Measurements from ENCODE around the gene INPP5B. TPM values are rescaled to one million over a fixed set of nuclear protein-coding genes. Genes with fewer than 3 reads are reported as not detected.
A peak's percentile ranks its signal among the peaks of the same experiment; 100 is the strongest.

INPP5B gene
- total RNA-seq (2013; cell fraction: nucleolus; rRNA removed) = 129 and 133 TPM in 2 replicates
- total RNA-seq (2014; rRNA removed) = 38.5 and 46.2 TPM in 2 replicates
- 28.8 and 28.9 TPM in 2 replicates for total RNA-seq (2014; rRNA removed; fragmentation: Illumina TruSeq; extraction: Trizol)
- total RNA-seq (2021) = 32.0 and 32.6 TPM in 2 replicates
- 16.3 TPM for polyA plus RNA-seq (2011; ENCODE audit: low read depth)
- polyA plus RNA-seq (2011; rRNA removed) = 45.0 and 54.4 TPM in 2 replicates
- polyA plus RNA-seq (2011; cell fraction: cytosol; rRNA removed) = 43.4 and 43.6 TPM in 2 replicates
- 73.7 and 81.6 TPM in 2 replicates for polyA plus RNA-seq (2011; cell fraction: nucleus; rRNA removed)
- polyA plus RNA-seq (2012) = 17.4 and 21.7 TPM in 2 replicates
- 25.0 and 27.1 TPM in 2 replicates for polyA plus RNA-seq (2014; fragmentation: Illumina TruSeq; extraction: Trizol)
- polyA plus RNA-seq (2014; fragmentation: Nextera tagmentation; extraction: Ambion mirVana) = 10 to 100 TPM; 10.9 to 14.6 TPM
- 27.8 and 29.7 TPM in 2 replicates for polyA plus RNA-seq (2014; rRNA removed)
- 10 to 100 TPM; 18.3 to 22.2 TPM for polyA plus RNA-seq (2016; fragmentation: Nextera tagmentation; extraction: Ambion mirVana)
- polyA minus RNA-seq (2011; rRNA and poly(A)+ RNA removed) = 50.5 and 57.4 TPM in 2 replicates
- 16.6 and 20.0 TPM in 2 replicates for polyA minus RNA-seq (2011; cell fraction: cytosol; rRNA and poly(A)+ RNA removed)
- 32.5 and 63.1 TPM in 2 replicates for polyA minus RNA-seq (2011; cell fraction: nucleus; rRNA and poly(A)+ RNA removed)
- Bru-seq, nascent RNA = percentile 80 among the genes with signal in this experiment
- percentile 88 among the genes with signal in this experiment for BruChase-seq, experiment 1, labeled RNA remaining after a 6-hour chase
- percentile 83 among the genes with signal in this experiment for BruChase-seq, experiment 2, labeled RNA remaining after a 2-hour chase
- long read RNA-seq, experiment 1, transcript INPP5B-205 (18 exons, 3,905 nt) = major isoform, 9 of 17 reads
- long read RNA-seq, experiment 1, partial matches to known transcripts = 2 of 17 reads
- long read RNA-seq, experiment 1, other reads (novel, unspliced or antisense) = 6 of 17 reads
- long read RNA-seq, experiment 2, transcript INPP5B-205 (18 exons, 3,905 nt) = major isoform, 46 of 70 reads
- long read RNA-seq, experiment 2, transcript INPP5B-203 (24 exons, 3,060 nt) = minor isoform, 5 of 70 reads
- long read RNA-seq, experiment 2, partial matches to known transcripts = 5 of 70 reads
- long read RNA-seq, experiment 2, other reads (novel, unspliced or antisense) = 14 of 70 reads

DNA sequence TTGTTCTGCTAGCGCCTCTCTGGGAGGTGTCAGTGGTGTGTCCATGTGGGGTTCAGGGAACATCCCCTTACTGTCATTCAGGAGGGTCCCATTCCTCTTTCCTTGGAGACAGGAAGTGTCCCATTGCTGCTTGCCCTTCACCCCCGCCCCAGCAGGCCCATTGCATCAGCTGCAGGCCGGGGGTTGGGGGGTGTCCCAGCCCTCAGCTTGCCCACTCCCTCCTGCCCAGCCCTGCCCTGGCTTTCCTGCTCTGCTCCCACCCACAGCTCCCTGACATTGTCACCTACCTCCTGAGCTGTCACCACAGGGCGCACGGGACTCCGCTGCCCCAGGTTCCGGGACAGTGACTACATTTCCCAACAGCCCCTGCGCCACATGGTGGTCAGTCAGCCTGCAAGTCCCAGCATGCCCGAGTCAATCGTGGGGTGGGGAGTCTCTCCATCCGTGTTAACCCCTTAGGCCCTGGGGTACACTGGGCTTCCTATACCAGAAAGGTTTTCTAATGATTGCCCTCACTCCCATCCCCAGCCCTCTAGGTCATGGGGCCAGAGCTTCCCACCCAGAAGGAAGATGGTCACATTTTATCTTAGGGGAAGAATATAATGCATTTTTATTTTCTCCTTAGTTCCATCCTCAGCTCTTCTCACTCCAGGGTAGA is at the start of gene INPP5B:
Gene INPP5B (minus strand): TSS at position 351 of the 658 bp plus-strand sequence. CDS start 745 bp downstream, outside the sequence.
- ChIA-PET SMC1A (ENCODE audit: uncharacterized antibody, unreplicated experiment) (interaction anchor here (0.6 to 3.0 kb wide), 9 partner anchors 11 to 74 kb away, joined by 3 to 13 read pairs (median 4); no protein-coding TSS in a partner anchor), CTCF (interaction anchor here (0.5 to 4.5 kb wide), 8 partner anchors 11 to 87 kb away, joined by 3 to 15 read pairs (median 3); partner anchors contain the start of gene MTF1), POLR2A (interaction anchor here (0.6 to 1.2 kb wide), 4 partner anchors 13 to 46 kb away, joined by 3 to 6 read pairs (median 3); no protein-coding TSS in a partner anchor), RAD21 (ENCODE audit: unreplicated experiment) (interaction anchor here (1.1 to 4.4 kb wide), 3 partner anchors 15 to 23 kb away, joined by 4 to 28 read pairs (median 5); no protein-coding TSS in a partner anchor)
- Histone ChIP-seq H3K27me3 (replicated peaks in 1 of 2; ENCODE audit: control insufficient read depth in 2 of 2, insufficient read depth in 2 of 2, low read length in 1 of 2) (no peaks in the 10 kb centered on the region), H4K20me1 (ENCODE audit: control insufficient read depth, insufficient read depth) (no peaks in the 10 kb centered on the region), H3K79me2 (ENCODE audit: control insufficient read depth, insufficient read depth, low read length) (peaks cover 5% of the 10 kb centered on the region; the same call in 1 of the 2 replicates), H3K4me3 (peak within 1 kb of the TSS; percentile 89), H3K27ac (ENCODE audit: control insufficient read depth, insufficient read depth) (peak within 1 kb of the TSS; percentile 63), H3K9ac (ENCODE audit: control insufficient read depth, insufficient read depth, low read length) (peak within 1 kb of the TSS; percentile 55), H3K36me3 (ENCODE audit: control insufficient read depth in 2 of 2, insufficient read depth in 2 of 2, low read length in 1 of 2) (no peaks in the 10 kb centered on the region; a peak in 1 of 4 replicates), H3K4me1 (ENCODE audit: control insufficient read depth, insufficient read depth, low read length) (peaks cover 34% of the 10 kb centered on the region), H3K4me2 (ENCODE audit: control insufficient read depth, insufficient read depth) (peak within 1 kb of the TSS; percentile 32), H3K9me3 (replicated peaks; ENCODE audit: control insufficient read depth, insufficient read depth, low read length) (no peaks in the 10 kb centered on the region; the same call in 2 of the 3 replicates), H2AFZ (ENCODE audit: control insufficient read depth, low read depth, low read length) (peak within 1 kb of the TSS; percentile 88)
- peak; percentile 97 for FAIRE-seq
- no TSS peak for BruUV-seq (replicated peaks)
- ATAC-seq = peak; percentile 99
- WGBS (ENCODE audit: insufficient coverage, insufficient replicate concordance, low lambda C conversion rate, missing lambda C conversion rate) = 0% methylated on average over 11 of the region's 11 CpGs
- in situ Hi-C loops (cut with MboI) = no loop called here
- intact Hi-C loops (cut with micrococcal nuclease; ENCODE audit: unreplicated experiment) = no loop called here
- DNase-seq (ENCODE audit: low read depth, low spot score) = peak; percentile 60
- TF ChIP-seq KLF5 (IDR thresholded peaks at IDR 0.05; ENCODE audit: partially characterized antibody) (peak; percentile 53), TCF7 (IDR thresholded peaks at IDR 0.05; ENCODE audit: borderline replicate concordance) (no peak), LARP7 (IDR thresholded peaks at IDR 0.05) (peak; percentile 43; the same call in 1 of the 2 replicates), NR2C1 (IDR thresholded peaks at IDR 0.05) (peak; percentile 58; the same call in 1 of the 2 replicates), HDAC2 (IDR thresholded peaks at IDR 0.05) (no peak), PAX8 (IDR thresholded peaks at IDR 0.05) (no peak), ZNF24 (IDR thresholded peaks at IDR 0.05) (no peak), ZNF622 (IDR thresholded peaks at IDR 0.05) (no peak), STAT3 (IDR thresholded peaks at IDR 0.05; ENCODE audit: low read depth, low read length) (no peak)
- TF ChIP-seq, protein P1, sequence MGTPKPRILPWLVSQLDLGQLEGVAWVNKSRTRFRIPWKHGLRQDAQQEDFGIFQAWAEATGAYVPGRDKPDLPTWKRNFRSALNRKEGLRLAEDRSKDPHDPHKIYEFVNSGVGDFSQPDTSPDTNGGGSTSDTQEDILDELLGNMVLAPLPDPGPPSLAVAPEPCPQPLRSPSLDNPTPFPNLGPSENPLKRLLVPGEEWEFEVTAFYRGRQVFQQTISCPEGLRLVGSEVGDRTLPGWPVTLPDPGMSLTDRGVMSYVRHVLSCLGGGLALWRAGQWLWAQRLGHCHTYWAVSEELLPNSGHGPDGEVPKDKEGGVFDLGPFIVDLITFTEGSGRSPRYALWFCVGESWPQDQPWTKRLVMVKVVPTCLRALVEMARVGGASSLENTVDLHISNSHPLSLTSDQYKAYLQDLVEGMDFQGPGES (IDR thresholded peaks at IDR 0.05) = no peak
- TF ChIP-seq, protein P2, sequence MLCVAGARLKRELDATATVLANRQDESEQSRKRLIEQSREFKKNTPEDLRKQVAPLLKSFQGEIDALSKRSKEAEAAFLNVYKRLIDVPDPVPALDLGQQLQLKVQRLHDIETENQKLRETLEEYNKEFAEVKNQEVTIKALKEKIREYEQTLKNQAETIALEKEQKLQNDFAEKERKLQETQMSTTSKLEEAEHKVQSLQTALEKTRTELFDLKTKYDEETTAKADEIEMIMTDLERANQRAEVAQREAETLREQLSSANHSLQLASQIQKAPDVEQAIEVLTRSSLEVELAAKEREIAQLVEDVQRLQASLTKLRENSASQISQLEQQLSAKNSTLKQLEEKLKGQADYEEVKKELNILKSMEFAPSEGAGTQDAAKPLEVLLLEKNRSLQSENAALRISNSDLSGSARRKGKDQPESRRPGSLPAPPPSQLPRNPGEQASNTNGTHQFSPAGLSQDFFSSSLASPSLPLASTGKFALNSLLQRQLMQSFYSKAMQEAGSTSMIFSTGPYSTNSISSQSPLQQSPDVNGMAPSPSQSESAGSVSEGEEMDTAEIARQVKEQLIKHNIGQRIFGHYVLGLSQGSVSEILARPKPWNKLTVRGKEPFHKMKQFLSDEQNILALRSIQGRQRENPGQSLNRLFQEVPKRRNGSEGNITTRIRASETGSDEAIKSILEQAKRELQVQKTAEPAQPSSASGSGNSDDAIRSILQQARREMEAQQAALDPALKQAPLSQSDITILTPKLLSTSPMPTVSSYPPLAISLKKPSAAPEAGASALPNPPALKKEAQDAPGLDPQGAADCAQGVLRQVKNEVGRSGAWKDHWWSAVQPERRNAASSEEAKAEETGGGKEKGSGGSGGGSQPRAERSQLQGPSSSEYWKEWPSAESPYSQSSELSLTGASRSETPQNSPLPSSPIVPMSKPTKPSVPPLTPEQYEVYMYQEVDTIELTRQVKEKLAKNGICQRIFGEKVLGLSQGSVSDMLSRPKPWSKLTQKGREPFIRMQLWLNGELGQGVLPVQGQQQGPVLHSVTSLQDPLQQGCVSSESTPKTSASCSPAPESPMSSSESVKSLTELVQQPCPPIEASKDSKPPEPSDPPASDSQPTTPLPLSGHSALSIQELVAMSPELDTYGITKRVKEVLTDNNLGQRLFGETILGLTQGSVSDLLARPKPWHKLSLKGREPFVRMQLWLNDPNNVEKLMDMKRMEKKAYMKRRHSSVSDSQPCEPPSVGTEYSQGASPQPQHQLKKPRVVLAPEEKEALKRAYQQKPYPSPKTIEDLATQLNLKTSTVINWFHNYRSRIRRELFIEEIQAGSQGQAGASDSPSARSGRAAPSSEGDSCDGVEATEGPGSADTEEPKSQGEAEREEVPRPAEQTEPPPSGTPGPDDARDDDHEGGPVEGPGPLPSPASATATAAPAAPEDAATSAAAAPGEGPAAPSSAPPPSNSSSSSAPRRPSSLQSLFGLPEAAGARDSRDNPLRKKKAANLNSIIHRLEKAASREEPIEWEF (IDR thresholded peaks at IDR 0.05; ENCODE audit: insufficient replicate concordance, low read depth, low read length) = no peak
